ENCODE results near the gene EPC2. TPM values are rescaled to one million over a fixed set of nuclear protein-coding genes. Genes with fewer than 3 reads are reported as not detected.

EPC2 gene
- total RNA-seq, 1 experiment from 2014 or later, result 19.6 TPM

DNA sequence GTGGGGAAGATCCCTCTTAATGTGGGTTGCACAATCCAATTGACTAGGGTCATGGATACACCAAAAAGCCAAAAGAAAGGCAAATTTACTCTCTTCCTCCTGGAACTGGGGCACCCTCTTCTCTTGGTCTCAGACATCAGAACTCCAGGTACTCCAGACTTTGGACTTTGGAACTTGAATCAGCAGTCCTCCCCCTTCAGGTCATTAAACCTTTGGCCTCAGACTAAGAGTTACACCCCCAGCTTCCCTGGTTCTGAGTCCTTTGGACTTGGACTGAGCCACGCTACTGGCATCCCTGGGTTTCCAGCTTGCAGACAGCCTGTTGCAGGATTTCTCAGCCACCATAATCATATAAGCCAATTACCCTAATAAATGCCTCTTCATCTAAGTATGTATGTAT is 179.6 kb downstream of the EPC2 start (continued):
- TF ChIP-seq ELF1 (IDR thresholded peaks at IDR 0.05; ENCODE audit: borderline replicate concordance, low read depth), result no peak
- TF ChIP-seq SIN3A (IDR thresholded peaks at IDR 0.05; ENCODE audit: low read depth), result no peak
- no peak for TF ChIP-seq RAD21 (IDR thresholded peaks at IDR 0.05; ENCODE audit: low read depth)
- TF ChIP-seq EZH2phosphoT487 (IDR thresholded peaks at IDR 0.05; ENCODE audit: borderline replicate concordance), result no peak

DNA sequence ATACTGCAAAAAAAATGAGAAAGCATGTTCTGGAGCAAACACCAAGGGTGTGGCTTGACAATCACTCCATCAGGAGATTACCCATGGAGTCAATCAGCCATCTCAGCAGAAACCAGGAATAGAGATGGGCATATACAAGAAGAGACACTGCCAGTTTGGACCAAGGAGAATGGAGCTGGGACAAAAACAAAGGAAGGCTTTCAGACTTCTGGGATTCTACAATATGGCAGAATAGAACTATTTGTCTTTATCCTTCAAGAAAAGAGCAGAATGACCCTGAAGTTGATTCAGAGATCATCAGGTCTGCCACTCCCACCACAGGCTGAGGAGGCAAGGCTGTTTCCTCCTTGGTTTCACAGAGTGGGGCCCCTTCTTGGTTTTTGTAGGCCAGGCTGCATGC is 182.2 kb downstream of the EPC2 start:
- Histone ChIP-seq H3K9me3 (ENCODE audit: control insufficient read depth in 1 of 2, insufficient read depth in 1 of 2, low read depth in 1 of 2, low read length in 2 of 2) (no peaks in the 10 kb centered on the region), H3K27ac (ENCODE audit: low read depth, low read length) (no peak overlapping the region), H3K4me2 (ENCODE audit: low read length) (no peak overlapping the region), H2AFZ (ENCODE audit: low read depth, low read length, poor library complexity, severe bottlenecking) (no peak overlapping the region), H3K4me1 (ENCODE audit: control insufficient read depth in 1 of 2, insufficient read depth in 2 of 2, low read length in 2 of 2) (no peaks in the 10 kb centered on the region), H3K27me3 (ENCODE audit: insufficient read depth, low read length) (no peaks in the 10 kb centered on the region), H3K9ac (ENCODE audit: low read length) (no peak overlapping the region), H3K9me2 (ENCODE audit: insufficient read depth) (no peaks in the 10 kb centered on the region), H3K36me3 (ENCODE audit: control insufficient read depth in 1 of 2, insufficient read depth in 2 of 2, low read length in 2 of 2) (no peaks in the 10 kb centered on the region), H4K20me1 (ENCODE audit: insufficient read depth) (no peaks in the 10 kb centered on the region), H3K4me3 (replicated peaks in 1 of 2; ENCODE audit: low read depth in 1 of 2, low read length in 2 of 2) (no peak overlapping the region), H3K79me2 (ENCODE audit: insufficient read depth, low read length) (no peaks in the 10 kb centered on the region)
- ChIA-PET RAD21 (ENCODE audit: low non-redundant PET in 1 of 2, low total read pairs in 2 of 2, uncharacterized antibody in 2 of 2, unreplicated experiment in 2 of 2) (no interaction called here), CTCF (no interaction called here), POLR2A (no interaction called here)
- intact Hi-C loops (cut with micrococcal nuclease), result no loop called here
- DNase-seq (ENCODE audit: low read depth, low spot score), result no peak
- ATAC-seq, result no peak
- BruUV-seq (replicated peaks), result no TSS peak
- TF ChIP-seq YY1 (IDR thresholded peaks at IDR 0.05; ENCODE audit: extremely low read depth, insufficient replicate concordance, low read depth, low read length) (no peak), EZH2phosphoT487 (IDR thresholded peaks at IDR 0.05; ENCODE audit: borderline replicate concordance) (no peak), CEBPB (IDR thresholded peaks at IDR 0.05; ENCODE audit: low read depth) (no peak), ATF3 (IDR thresholded peaks at IDR 0.05) (no peak)

GRCh38 chr2:148828941-148829340 is 184.4 kb downstream of the EPC2 start:
- Histone ChIP-seq H3K27me3 (ENCODE audit: insufficient read depth, low read length) (no peaks in the 10 kb centered on the region; the same call in 1 of the 2 replicates), H3K79me2 (ENCODE audit: insufficient read depth, low read length) (no peaks in the 10 kb centered on the region), H3K4me3 (replicated peaks in 1 of 2; ENCODE audit: low read depth in 1 of 2, low read length in 2 of 2) (no peak overlapping the region), H3K9ac (ENCODE audit: low read length) (no peak overlapping the region), H2AFZ (ENCODE audit: low read depth, low read length, poor library complexity, severe bottlenecking) (no peak overlapping the region), H3K27ac (ENCODE audit: low read depth, low read length) (no peak overlapping the region), H3K9me3 (ENCODE audit: control insufficient read depth in 1 of 2, insufficient read depth in 1 of 2, low read depth in 1 of 2, low read length in 2 of 2) (no peaks in the 10 kb centered on the region), H4K20me1 (ENCODE audit: insufficient read depth) (no peaks in the 10 kb centered on the region), H3K4me1 (ENCODE audit: control insufficient read depth in 1 of 2, insufficient read depth in 2 of 2, low read length in 2 of 2) (no peaks in the 10 kb centered on the region), H3K36me3 (ENCODE audit: control insufficient read depth in 1 of 2, insufficient read depth in 2 of 2, low read length in 2 of 2) (no peaks in the 10 kb centered on the region), H3K4me2 (ENCODE audit: low read length) (no peak overlapping the region), H3K9me2 (ENCODE audit: insufficient read depth) (no peaks in the 10 kb centered on the region)
- no peak for DNase-seq (ENCODE audit: low read depth, low spot score)
- ChIA-PET CTCF (no interaction called here), RAD21 (ENCODE audit: low non-redundant PET in 1 of 2, low total read pairs in 2 of 2, uncharacterized antibody in 2 of 2, unreplicated experiment in 2 of 2) (no interaction called here), POLR2A (no interaction called here)
- no TSS peak for BruUV-seq (replicated peaks)
- no peak for TF ChIP-seq SRF (IDR thresholded peaks at IDR 0.05; ENCODE audit: low read depth)
- TF ChIP-seq ZBTB33 (IDR thresholded peaks at IDR 0.05; ENCODE audit: extremely low read depth, insufficient replicate concordance, low read length), result no peak
- no peak for ATAC-seq
- intact Hi-C loops (cut with micrococcal nuclease), result no loop called here

All from HCT116 (cell line).